Measurements from ENCODE around the gene HLA-DRB1. TPM values are rescaled to one million over a fixed set of nuclear protein-coding genes. Genes with fewer than 3 reads are reported as not detected.
"Not testable (repeated sequence)": the region's sequence is repeated elsewhere in the genome, so short reads cannot be mapped to it uniquely, and the experiment has no call there.

HLA-DRB1 gene
- total RNA-seq, 1 donor from 2014 or later, result 25.5 TPM

- peak; percentile 97 for DNase-seq (ENCODE audit: low spot score)
Measured at GRCh38 chr6:32609731-32610640, 20.3 kb upstream of the HLA-DRB1 start.

- DNase-seq (ENCODE audit: low spot score), result no peak
Measured at GRCh38 chr6:32609391-32609730, 19.7 kb upstream of the HLA-DRB1 start.

- DNase-seq (ENCODE audit: low spot score), result no peak
Measured at GRCh38 chr6:32608362-32608761, 18.7 kb upstream of the HLA-DRB1 start.

DNA sequence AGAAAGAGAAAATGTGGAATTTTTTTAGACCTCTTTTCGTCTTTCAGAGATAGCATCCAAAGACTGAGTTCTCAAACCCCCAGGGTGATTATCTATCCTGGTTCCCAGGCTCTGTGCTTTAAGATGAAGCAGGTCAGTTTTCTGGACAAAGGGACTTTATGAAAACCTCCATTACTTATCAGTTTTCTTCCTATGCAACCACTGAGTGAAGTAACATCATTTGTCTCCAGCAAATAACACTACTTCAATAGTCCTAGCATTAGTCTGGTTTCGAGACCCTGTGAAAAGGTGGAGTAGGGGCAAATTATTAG is 18.3 kb upstream of the HLA-DRB1 start:
- no peak for DNase-seq (ENCODE audit: low spot score)

DNA sequence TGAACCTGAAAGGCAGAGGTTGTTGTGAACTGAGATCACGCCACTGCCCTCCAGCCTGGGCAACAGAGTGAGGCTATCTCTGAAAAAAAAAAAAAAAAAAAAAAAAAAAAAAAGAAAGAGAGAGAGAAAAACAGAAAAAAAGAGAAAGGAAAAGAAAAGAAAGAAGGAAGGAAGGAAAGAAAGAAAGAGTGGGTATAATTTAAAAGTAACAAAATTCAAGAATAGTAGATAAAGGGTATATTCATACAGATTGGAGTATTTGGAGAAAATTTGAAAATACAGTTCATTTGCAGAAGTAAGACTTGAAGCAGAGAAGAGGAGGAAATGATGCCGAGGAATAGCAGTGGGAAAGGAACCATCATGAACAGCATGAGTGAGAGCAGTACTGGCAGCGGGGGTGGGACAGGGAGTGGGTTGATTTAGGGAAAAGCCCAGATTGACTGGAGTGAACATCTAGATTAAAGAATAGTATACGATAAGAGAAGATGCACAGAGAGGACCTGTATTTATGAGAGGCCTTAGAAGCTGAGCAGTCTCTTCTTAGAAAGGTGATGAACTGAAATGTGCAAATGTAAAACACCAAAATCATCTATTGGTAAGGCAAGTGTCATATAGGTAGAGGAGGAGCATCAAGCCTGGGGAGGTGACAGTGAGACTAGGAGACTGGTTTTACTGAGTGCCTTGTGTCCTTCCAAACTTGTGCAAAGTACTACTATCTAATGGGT is 17.8 kb upstream of the HLA-DRB1 start:
- DNase-seq (ENCODE audit: low spot score), result no peak

- no peak for DNase-seq (ENCODE audit: low spot score)
Measured at GRCh38 chr6:32604434-32604877, 14.8 kb upstream of the HLA-DRB1 start.

GRCh38 chr6:32603888-32604287 is 14.2 kb upstream of the HLA-DRB1 start:
- no peak for DNase-seq (ENCODE audit: low spot score)

- no peak for DNase-seq (ENCODE audit: low spot score)
Measured at GRCh38 chr6:32603222-32603621, 13.6 kb upstream of the HLA-DRB1 start.

- DNase-seq (ENCODE audit: low spot score), result no peak
Measured at GRCh38 chr6:32602383-32602782, 12.7 kb upstream of the HLA-DRB1 start.

- no peak for DNase-seq (ENCODE audit: low spot score)
Measured at GRCh38 chr6:32597024-32597423, 7.4 kb upstream of the HLA-DRB1 start.

GRCh38 chr6:32590713-32591112 is 1.1 kb upstream of the HLA-DRB1 start:
- DNase-seq (ENCODE audit: low spot score), result not testable (repeated sequence)

- DNase-seq (ENCODE audit: low spot score), result no peak
Measured at GRCh38 chr6:32588156-32588555, 1.5 kb downstream of the HLA-DRB1 start.

DNA sequence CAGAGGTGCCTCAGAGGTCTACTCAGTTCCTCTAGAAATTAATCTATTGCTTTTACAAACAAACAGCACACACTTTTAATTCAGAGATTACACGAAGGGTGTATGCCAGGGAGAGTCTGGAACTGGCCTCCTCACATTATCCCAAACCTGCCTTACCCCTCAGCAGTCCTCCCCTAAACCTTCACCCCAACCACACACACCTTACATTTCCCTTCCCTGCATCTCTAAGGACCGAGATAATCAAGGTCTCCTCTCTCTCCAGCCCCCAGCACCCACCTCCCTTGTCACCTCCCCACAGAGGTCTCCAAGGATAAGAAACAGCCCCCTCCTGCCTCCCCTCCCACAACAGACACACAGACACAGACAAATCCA is 6.1 kb downstream of the HLA-DRB1 start:
- no peak for DNase-seq (ENCODE audit: low spot score)

- DNase-seq (ENCODE audit: low spot score), result no peak
Measured at GRCh38 chr6:32581315-32582095, 8.1 kb downstream of the HLA-DRB1 start.

- no peak for DNase-seq (ENCODE audit: low spot score)
Measured at GRCh38 chr6:32580593-32580992, 9.1 kb downstream of the HLA-DRB1 start.

GRCh38 chr6:32578962-32579361 is 10.7 kb downstream of the HLA-DRB1 start:
- DNase-seq (ENCODE audit: low spot score), result no peak

DNA sequence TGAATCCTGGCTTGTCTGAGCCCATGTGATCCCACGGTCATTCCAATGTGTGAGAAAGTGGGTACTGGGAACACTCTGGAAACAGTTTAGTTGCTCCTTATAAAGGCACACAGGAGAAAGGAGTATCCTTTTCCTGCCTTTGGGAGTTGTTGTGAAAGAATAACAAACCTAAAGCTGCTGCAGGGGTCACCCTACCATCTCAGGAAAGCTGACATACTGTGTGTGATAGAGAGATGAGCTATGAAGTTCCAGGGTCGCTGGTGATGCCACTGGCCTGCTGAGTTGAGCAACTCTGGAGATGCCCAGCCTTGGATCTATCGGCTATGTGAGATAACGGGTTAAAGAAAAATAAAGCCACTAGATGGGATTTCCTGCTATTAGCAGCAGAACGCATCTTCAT is 12.2 kb downstream of the HLA-DRB1 start:
- DNase-seq (ENCODE audit: low spot score), result not testable (repeated sequence)

DNA sequence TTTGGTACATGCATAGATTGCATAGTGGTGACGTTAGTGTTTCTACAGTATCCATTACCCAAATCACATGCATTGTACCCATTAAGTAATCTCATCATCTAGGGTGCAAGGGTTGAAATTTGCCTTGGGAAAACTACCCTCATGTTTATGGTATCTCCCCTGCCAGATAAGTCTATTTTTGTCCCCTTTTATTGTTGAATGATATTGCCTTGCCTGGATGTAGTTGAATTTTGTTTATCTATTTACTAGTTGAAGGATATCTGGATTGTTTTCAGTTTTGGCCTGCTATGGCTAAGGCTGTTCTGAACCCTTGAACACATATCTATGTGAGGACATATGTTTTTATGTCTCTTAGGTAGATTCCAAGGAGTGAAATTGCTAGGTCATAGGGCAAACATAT is 13.4 kb downstream of the HLA-DRB1 start:
- DNase-seq (ENCODE audit: low spot score), result no peak

GRCh38 chr6:32570363-32570905 is 19.2 kb downstream of the HLA-DRB1 start:
- no peak for DNase-seq (ENCODE audit: low spot score)

DNA sequence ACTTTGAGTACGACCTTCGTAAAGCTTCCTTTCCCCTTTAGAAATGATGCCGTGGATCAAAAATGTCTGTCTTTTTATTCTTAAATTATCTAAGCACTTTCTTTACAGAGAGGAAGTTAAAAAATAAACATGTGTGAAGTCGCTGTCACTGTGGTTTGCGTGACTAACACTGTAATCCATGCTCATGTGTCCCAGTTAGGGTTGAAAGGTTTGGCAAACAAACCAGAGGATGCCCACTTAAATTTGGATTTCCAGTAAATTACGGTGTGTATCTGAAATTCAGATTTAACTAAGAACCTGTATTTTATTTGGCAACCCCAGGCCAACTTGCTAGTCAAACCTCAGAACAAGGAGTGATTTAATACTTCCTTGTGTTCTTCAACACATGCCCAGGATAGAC is 21.1 kb downstream of the HLA-DRB1 start:
- no peak for DNase-seq (ENCODE audit: low spot score)

- DNase-seq (ENCODE audit: low spot score), result no peak
Measured at GRCh38 chr6:32566957-32567356, 22.7 kb downstream of the HLA-DRB1 start.

DNA sequence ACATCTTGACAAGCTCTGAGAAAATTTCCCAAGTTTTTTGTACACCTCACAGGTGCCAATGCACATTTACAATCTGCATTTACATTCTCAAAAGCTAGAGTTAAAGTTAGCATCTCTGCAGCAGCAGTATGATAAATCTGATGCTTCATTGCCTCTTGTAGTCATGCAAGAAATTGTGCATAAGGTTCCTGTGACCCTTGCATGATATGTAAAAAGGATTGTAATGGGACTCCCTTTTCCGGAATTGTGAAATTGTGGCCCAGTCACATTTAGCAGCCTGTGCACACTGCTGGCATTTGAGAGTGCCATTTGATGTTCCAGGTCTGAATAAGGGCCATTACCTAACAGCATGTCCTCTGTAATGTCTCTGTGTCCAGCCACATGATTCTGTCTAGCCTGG is 24.1 kb downstream of the HLA-DRB1 start:
- DNase-seq (ENCODE audit: low spot score), result no peak
